Suprapubic skin (tissue), 4 donors: ENCODE data around the gene PDGFRA. TPM values are rescaled to one million over a fixed set of nuclear protein-coding genes. Genes with fewer than 3 reads are reported as not detected.

Experiments
- DNase-seq, 2 donors: peaks; one replicate each; pipeline ENCODE4 v3.0.0-alpha.2; 2019; ENCODE audit warnings: low spot score in 2 of 2
- H3K27ac ChIP-seq: fragments of 200-600 bp; sonication (generic); one replicate; pipeline ENCODE4 v1.5.1; 2019
- H3K27me3 ChIP-seq: fragments of 200-600 bp; sonication (generic); one replicate; pipeline ENCODE4 v1.5.1; 2019
- H3K36me3 ChIP-seq: fragments of 200-600 bp; sonication (generic); one replicate; pipeline ENCODE4 v1.5.1; 2019
- H3K4me1 ChIP-seq: fragments of 200-600 bp; sonication (generic); one replicate; pipeline ENCODE4 v1.5.1; 2019
- H3K4me3 ChIP-seq: fragments of 200-600 bp; sonication (generic); one replicate; pipeline ENCODE4 v1.5.1; 2019; ENCODE audit warnings: mild to moderate bottlenecking
- H3K9me3 ChIP-seq: fragments of 200-600 bp; sonication (generic); one replicate; pipeline ENCODE4 v1.5.1; 2019
- EP300 ChIP-seq: sonication (generic); formaldehyde crosslinking; IDR thresholded peaks from one replicate; pipeline ENCODE4 v1.6.1; 2017; ENCODE audit warnings: antibody characterized with exemption
- POLR2A ChIP-seq, 2 donors: fragments of 450-650 bp; IDR thresholded peaks; one replicate each; pipeline ENCODE4 v1.6.1; 2017; ENCODE audit warnings: antibody characterized with exemption in 2 of 2, mild to moderate bottlenecking in 2 of 2, moderate library complexity in 2 of 2
- POLR2AphosphoS5 ChIP-seq, 3 donors: sonication (generic); formaldehyde crosslinking; IDR thresholded peaks; one replicate each; pipeline ENCODE4 v1.6.1; 2017; ENCODE audit warnings: antibody characterized with exemption in 3 of 3
- WGBS: methylation state at CpG from one replicate; pipeline ENCODE4 v1.1.5; 2018; 5-methylcytosine and 5-hydroxymethylcytosine counted together
- total RNA-seq, 4 donors: library from RNA; depleted of rRNA; stranded (reverse); fragments of >200 nt; gene quantifications; one replicate each; pipeline ENCODE4 v1.1.0, GENCODE V29; 2016
- TF ChIP-seq, protein P1 (sequence below), 2 donors: fragments of 200-600 bp in 1 of 2; fragments of 450-650 bp in 1 of 2; sonication (generic) in 1 of 2; IDR thresholded peaks; one replicate each; pipeline ENCODE4 v1.5.1; 2016 to 2019; ENCODE audit warnings: antibody characterized with exemption in 2 of 2, mild to moderate bottlenecking in 1 of 2, moderate library complexity in 1 of 2

The PDGFRA gene
- total RNA-seq, 4 donors from 2014 or later, result 14.6 to 25.1 (median 17.1) TPM

DNA sequence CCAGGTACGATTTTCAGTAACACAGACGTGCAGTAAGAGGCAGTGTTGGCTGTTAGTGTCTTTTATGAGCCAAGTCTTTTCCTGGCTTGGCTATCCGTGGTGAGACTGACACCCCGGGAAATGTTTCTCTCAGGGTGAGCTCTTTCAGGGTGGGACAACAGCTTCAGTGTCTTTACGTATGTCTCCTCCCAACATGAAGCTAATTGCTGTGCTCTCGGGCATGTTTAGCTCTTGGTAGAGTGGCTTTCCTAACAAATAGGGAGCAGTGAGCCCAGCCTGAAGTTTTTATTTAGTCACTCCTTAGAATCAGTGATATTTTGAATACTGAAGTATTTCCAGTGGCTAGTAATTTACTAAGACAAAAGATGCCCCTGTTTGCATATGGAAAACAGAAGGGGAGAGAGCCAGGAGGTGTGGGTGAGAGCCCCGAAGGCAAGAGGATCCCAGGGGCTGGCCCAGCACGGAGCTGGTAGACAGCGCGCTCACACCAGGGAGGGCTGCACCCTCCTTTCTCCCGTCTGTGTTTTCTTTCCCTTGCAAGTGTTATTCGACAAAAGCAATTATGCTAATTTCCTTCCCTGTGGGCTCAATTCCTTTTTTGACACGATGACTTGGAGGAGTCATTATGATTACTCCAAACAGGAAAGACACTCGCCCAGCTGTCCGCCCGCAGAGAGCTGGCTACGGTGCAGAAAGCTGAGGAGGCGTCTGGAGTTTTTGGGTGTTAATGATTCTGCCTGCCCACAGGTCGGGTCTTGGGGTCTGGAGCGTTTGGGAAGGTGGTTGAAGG is 47.7 kb downstream of the PDGFRA start:
- H3K4me3 ChIP-seq, result peak overlapping the region; percentile 19
- no peaks in the 10 kb centered on the region for H3K36me3 ChIP-seq
- TF ChIP-seq, protein P1, sequence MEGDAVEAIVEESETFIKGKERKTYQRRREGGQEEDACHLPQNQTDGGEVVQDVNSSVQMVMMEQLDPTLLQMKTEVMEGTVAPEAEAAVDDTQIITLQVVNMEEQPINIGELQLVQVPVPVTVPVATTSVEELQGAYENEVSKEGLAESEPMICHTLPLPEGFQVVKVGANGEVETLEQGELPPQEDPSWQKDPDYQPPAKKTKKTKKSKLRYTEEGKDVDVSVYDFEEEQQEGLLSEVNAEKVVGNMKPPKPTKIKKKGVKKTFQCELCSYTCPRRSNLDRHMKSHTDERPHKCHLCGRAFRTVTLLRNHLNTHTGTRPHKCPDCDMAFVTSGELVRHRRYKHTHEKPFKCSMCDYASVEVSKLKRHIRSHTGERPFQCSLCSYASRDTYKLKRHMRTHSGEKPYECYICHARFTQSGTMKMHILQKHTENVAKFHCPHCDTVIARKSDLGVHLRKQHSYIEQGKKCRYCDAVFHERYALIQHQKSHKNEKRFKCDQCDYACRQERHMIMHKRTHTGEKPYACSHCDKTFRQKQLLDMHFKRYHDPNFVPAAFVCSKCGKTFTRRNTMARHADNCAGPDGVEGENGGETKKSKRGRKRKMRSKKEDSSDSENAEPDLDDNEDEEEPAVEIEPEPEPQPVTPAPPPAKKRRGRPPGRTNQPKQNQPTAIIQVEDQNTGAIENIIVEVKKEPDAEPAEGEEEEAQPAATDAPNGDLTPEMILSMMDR (IDR thresholded peaks at IDR 0.05), result no peak
- TF ChIP-seq POLR2A (IDR thresholded peaks at IDR 0.05), result no peak
- no peak for TF ChIP-seq POLR2AphosphoS5 (IDR thresholded peaks at IDR 0.05)
- TF ChIP-seq EP300, result no peak
- peaks cover 33% of the 10 kb centered on the region for H3K4me1 ChIP-seq
- H3K27me3 ChIP-seq, result no peaks in the 10 kb centered on the region
- no peak overlapping the region for H3K27ac ChIP-seq
- 19% methylated on average over 20 of the region's 20 CpGs for WGBS
- no peak for DNase-seq
- no peaks in the 10 kb centered on the region for H3K9me3 ChIP-seq

- Histone ChIP-seq H3K27me3 (no peaks in the 10 kb centered on the region), H3K4me1 (peaks cover 33% of the 10 kb centered on the region), H3K4me3 (no peak overlapping the region), H3K27ac (no peak overlapping the region), H3K36me3 (no peaks in the 10 kb centered on the region), H3K9me3 (no peaks in the 10 kb centered on the region)
- TF ChIP-seq, protein P1 (IDR thresholded peaks at IDR 0.05), result no peak
- TF ChIP-seq POLR2AphosphoS5 (IDR thresholded peaks at IDR 0.05) (no peak), EP300 (no peak), POLR2A (IDR thresholded peaks at IDR 0.05) (no peak)
- DNase-seq, result no peak
- 0% methylated on average over 1 of the region's 1 CpG for WGBS
Observed at GRCh38 chr4:54277691-54278090, 48.6 kb downstream of the PDGFRA start.

- Histone ChIP-seq H3K4me3 (no peak overlapping the region), H3K4me1 (peaks cover 33% of the 10 kb centered on the region), H3K27me3 (no peaks in the 10 kb centered on the region), H3K27ac (no peak overlapping the region), H3K36me3 (no peaks in the 10 kb centered on the region), H3K9me3 (no peaks in the 10 kb centered on the region)
- TF ChIP-seq, protein P1 (IDR thresholded peaks at IDR 0.05), result no peak
- TF ChIP-seq POLR2A (IDR thresholded peaks at IDR 0.05) (no peak), EP300 (no peak)
- WGBS, result 91% methylated on average over 2 of the region's 2 CpGs
- no peak for DNase-seq
Observed at GRCh38 chr4:54278216-54278615, 49.1 kb downstream of the PDGFRA start.

- Histone ChIP-seq H3K9me3 (no peaks in the 10 kb centered on the region), H3K27me3 (no peaks in the 10 kb centered on the region), H3K36me3 (peaks cover 4% of the 10 kb centered on the region), H3K4me1 (peaks cover 31% of the 10 kb centered on the region), H3K4me3 (no peak overlapping the region), H3K27ac (no peak overlapping the region)
- DNase-seq, result peak; percentile 83 to 90
- 5% methylated on average over 6 of the region's 6 CpGs for WGBS
- TF ChIP-seq EP300 (no peak), POLR2AphosphoS5 (IDR thresholded peaks at IDR 0.05) (peak in 1 of 3 donors; percentile 24), POLR2A (IDR thresholded peaks at IDR 0.05) (no peak)
- TF ChIP-seq, protein P1 (IDR thresholded peaks at IDR 0.05), result no peak
Observed at GRCh38 chr4:54281054-54281766, 52.1 kb downstream of the PDGFRA start.

- 90% methylated on average over 4 of the region's 4 CpGs for WGBS
- TF ChIP-seq, protein P1 (IDR thresholded peaks at IDR 0.05), result no peak
- TF ChIP-seq POLR2AphosphoS5 (IDR thresholded peaks at IDR 0.05) (no peak), EP300 (no peak), POLR2A (IDR thresholded peaks at IDR 0.05) (no peak)
- Histone ChIP-seq H3K4me3 (no peak overlapping the region), H3K9me3 (no peaks in the 10 kb centered on the region), H3K36me3 (peaks cover 9% of the 10 kb centered on the region), H3K27me3 (no peaks in the 10 kb centered on the region), H3K4me1 (peaks cover 15% of the 10 kb centered on the region), H3K27ac (no peak overlapping the region)
- no peak for DNase-seq
Observed at GRCh38 chr4:54282837-54283236, 53.7 kb downstream of the PDGFRA start.
